ENCODE results near the gene MPO.

The MPO gene

DNA sequence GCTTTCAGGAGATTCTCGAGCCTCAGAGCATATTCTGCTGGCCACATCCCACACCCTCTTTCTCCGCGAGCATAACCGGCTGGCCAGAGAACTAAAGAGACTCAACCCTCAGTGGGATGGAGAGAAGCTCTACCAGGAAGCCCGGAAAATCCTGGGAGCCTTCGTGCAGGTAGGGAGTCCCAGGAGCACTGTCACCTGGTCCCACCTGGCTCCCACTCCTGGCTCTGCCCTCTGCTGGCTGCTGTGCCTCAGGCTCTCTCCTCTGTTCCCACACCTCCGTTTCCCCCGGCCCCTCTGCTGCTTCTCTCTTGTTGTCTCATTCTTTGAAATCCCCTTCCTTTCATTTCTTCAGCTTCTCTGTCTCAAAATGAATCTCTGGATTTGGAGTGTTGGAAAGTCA, 25.9 kb downstream of the MPO start:
- TF ChIP-seq, protein P1, sequence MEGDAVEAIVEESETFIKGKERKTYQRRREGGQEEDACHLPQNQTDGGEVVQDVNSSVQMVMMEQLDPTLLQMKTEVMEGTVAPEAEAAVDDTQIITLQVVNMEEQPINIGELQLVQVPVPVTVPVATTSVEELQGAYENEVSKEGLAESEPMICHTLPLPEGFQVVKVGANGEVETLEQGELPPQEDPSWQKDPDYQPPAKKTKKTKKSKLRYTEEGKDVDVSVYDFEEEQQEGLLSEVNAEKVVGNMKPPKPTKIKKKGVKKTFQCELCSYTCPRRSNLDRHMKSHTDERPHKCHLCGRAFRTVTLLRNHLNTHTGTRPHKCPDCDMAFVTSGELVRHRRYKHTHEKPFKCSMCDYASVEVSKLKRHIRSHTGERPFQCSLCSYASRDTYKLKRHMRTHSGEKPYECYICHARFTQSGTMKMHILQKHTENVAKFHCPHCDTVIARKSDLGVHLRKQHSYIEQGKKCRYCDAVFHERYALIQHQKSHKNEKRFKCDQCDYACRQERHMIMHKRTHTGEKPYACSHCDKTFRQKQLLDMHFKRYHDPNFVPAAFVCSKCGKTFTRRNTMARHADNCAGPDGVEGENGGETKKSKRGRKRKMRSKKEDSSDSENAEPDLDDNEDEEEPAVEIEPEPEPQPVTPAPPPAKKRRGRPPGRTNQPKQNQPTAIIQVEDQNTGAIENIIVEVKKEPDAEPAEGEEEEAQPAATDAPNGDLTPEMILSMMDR (IDR thresholded peaks at IDR 0.05; ENCODE audit: low read depth, low read length): no peak
- DNase-seq (ENCODE audit: low read depth in 2 of 2): no peak
- H3K4me3 ChIP-seq (replicated peaks in 1 of 2; ENCODE audit: low read depth in 2 of 2, low read length in 2 of 2): no peak overlapping the region

DNA sequence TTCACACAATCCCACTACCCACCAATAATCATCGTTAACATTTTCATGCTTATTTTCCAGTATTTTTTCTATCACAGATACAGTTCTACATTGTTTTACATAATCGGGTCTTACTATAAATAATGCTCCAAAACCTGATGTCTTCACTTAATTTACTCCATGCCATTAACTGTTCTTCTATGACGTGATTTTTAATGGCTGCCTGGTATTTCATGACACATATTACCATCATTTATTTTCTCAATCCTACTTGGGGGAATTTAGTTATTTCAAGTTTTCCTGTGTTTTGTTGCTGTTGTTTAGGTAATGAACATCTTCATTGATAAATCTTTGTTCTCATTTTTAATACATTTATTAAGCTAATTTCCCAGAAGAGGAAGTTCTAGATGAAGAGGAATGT, 27.7 kb downstream of the MPO start:
- H3K4me3 ChIP-seq (replicated peaks in 1 of 2; ENCODE audit: low read depth in 2 of 2, low read length in 2 of 2): no peak overlapping the region
- DNase-seq (ENCODE audit: low read depth in 2 of 2): no peak
- TF ChIP-seq, protein P1 (IDR thresholded peaks at IDR 0.05; ENCODE audit: low read depth, low read length): no peak

DNA sequence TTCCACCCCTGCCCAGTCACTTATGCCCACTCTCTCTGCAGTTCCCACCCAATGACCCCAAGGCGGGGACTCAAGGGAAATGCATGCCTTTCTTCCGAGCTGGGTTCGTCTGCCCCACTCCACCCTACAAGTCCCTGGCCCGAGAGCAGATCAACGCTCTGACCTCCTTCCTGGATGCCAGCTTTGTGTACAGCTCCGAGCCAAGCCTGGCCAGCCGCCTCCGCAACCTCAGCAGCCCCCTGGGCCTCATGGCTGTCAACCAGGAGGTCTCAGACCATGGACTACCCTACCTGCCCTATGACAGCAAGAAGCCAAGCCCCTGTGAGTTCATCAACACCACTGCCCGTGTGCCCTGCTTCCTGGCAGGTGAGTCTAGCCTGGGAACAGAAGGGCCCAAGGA, 28.6 kb downstream of the MPO start:
- H3K4me3 ChIP-seq (replicated peaks in 1 of 2; ENCODE audit: low read depth in 2 of 2, low read length in 2 of 2): no peak overlapping the region
- TF ChIP-seq, protein P1 (IDR thresholded peaks at IDR 0.05; ENCODE audit: low read depth, low read length): no peak
- no peak for DNase-seq (ENCODE audit: low read depth in 2 of 2)

DNA sequence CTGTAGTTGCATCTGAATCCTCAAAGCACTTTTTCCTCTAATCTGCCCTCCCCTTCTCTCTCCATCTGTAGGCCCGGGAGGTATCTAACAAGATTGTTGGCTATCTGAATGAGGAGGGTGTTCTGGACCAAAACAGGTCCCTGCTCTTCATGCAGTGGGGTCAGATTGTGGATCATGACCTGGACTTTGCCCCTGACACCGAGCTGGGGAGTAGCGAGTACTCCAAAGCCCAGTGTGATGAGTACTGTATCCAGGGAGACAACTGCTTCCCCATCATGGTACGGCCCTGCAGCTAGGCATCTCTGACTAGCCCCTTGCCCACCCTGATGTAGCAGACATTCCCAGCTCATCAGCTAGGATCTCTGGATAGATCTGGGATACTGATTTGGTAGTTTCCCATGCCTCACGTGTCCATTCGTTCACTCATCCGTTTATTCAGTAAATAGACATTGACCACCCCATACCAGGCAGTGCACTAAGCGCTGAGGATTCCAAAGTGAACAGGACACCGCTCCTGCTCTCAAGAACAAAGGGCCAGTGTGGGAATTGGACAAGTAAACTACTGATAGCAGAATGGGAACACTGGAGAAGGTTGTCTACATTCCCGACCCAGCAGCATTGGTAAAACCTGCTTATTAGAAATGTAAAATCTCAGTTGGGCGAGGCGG, 30.3 kb downstream of the MPO start:
- DNase-seq (ENCODE audit: low read depth in 2 of 2): no peak
- TF ChIP-seq, protein P1 (IDR thresholded peaks at IDR 0.05; ENCODE audit: low read depth, low read length): no peak
- H3K4me3 ChIP-seq (replicated peaks in 1 of 2; ENCODE audit: low read depth in 2 of 2, low read length in 2 of 2): no peak overlapping the region

DNA sequence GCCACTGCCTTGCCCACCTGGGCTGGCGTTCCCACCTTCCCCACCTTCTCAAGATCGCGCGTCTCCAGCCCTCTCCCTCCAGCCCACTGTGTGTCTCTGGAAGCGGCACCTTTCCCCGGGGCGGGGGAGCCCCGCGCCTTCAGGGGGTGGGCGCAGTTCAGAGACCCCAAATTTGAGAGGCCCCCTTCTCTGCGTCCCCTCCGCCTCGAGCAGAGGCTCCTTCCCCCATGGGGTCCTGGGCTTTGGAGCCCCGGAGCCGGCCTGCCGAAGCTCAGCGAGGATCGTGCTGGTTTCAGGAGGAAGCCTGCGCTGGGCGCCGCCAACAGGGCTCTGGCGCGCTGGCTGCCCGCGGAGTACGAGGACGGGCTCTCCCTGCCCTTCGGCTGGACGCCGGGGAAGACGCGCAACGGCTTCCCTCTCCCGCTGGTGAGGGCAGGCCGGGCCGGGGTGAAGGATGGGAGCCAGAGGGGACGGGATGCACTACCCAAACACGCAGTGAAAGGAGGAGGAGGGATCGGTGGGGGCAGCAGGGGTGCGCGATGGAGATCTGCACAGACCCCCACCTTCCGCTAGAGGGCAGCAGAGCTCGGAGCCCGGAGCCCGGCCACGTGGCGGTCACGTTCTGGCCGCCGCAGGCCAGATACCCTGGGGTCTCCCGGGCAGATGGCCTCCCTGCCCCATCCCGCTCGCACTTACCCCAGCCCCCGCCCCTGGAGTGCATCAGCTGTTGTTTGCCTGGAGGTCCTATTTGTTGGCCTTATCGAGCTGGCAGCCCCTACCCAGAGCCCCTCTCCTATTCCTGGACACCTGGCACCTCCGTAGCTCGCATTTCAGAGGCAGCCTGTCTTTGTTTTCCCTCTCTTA, 31.2 kb downstream of the MPO start:
- DNase-seq (ENCODE audit: low read depth in 2 of 2): peak; percentile 51 to 57
- peak overlapping the region; percentile 37 to 53 for H3K4me3 ChIP-seq (replicated peaks in 1 of 2; ENCODE audit: low read depth in 2 of 2, low read length in 2 of 2)
- TF ChIP-seq, protein P1 (IDR thresholded peaks at IDR 0.05; ENCODE audit: low read depth, low read length): peak; percentile 90

DNA sequence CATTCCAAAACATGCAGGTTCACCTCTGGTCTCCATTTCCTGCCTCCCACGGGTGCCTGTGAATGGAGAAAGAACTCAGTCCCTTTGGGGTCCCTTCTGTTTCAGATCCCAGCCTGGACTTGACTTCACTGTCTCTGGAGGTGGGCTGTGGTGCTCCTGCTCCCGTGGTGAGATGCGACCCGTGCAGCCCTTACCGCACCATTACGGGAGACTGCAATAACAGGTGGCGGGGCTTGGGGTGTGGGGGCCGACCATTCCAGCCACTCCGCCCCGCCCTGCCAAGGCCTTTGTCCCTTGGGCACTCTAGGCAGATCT, 31.8 kb downstream of the MPO start:
- DNase-seq (ENCODE audit: low read depth in 2 of 2): no peak
- H3K4me3 ChIP-seq (replicated peaks in 1 of 2; ENCODE audit: low read depth in 2 of 2, low read length in 2 of 2): peak overlapping the region; percentile 37 to 53
- TF ChIP-seq, protein P1 (IDR thresholded peaks at IDR 0.05; ENCODE audit: low read depth, low read length): no peak

Measured in cardiac fibroblast (primary cell).